SU-DHL-6 (cell line): Measurements from ENCODE around the gene RPS5.
"Not testable (repeated sequence)": the region's sequence is repeated elsewhere in the genome, so short reads cannot be mapped to it uniquely, and the experiment has no call there.

Experiments used
- H2AFZ ChIP-seq: fragments of 200-600 bp; sonication (generic); 2 replicates; pipeline ENCODE4 v1.6.1; 2014; ENCODE audit warnings: low read depth, mild to moderate bottlenecking, moderate library complexity, mixed read lengths, antibody characterized with exemption, low read length; ENCODE audit not compliant: severe bottlenecking
- H3F3A ChIP-seq: fragments of 200-600 bp; shearing (Covaris generic); 2 replicates; pipeline ENCODE4 v1.6.0; 2016; ENCODE audit warnings: antibody characterized with exemption, mild to moderate bottlenecking; ENCODE audit not compliant: insufficient read depth
- H3K27ac ChIP-seq: fragments of 200-600 bp; sonication (generic); 2 replicates; pipeline ENCODE4 v1.5.1; 2016; ENCODE audit warnings: low read depth, mild to moderate bottlenecking, low read length, moderate library complexity, mixed read lengths
- H3K27me3 ChIP-seq: fragments of 200-600 bp; sonication (generic), shearing (Covaris generic); 2 replicates; pipeline ENCODE4 v1.6.0; 2014; ENCODE audit warnings: mild to moderate bottlenecking, low read length
- H3K36me3 ChIP-seq: fragments of 200-600 bp; sonication (generic); 2 replicates; pipeline ENCODE4 v1.6.1; 2014; ENCODE audit warnings: mild to moderate bottlenecking, low read length, mixed read lengths
- H3K4me2 ChIP-seq: fragments of 300-600, 200-600 bp; shearing (Covaris generic), sonication (generic); 2 replicates; pipeline ENCODE4 v1.6.0; 2014; ENCODE audit warnings: low read length, low read depth, mild to moderate bottlenecking; ENCODE audit not compliant: poor library complexity, severe bottlenecking
- H3K4me3 ChIP-seq: fragments of 200-600 bp; sonication (generic); 2 replicates; pipeline ENCODE4 v1.5.1; 2014; ENCODE audit warnings: antibody characterized with exemption, low read length, mild to moderate bottlenecking, mixed read lengths; ENCODE audit not compliant: insufficient read depth, poor library complexity, severe bottlenecking
- H3K79me2 ChIP-seq: fragments of 200-600 bp; sonication (generic); 2 replicates; pipeline ENCODE4 v1.6.1; 2014; ENCODE audit warnings: mild to moderate bottlenecking, low read length, moderate library complexity; ENCODE audit not compliant: insufficient read depth
- H3K9ac ChIP-seq: fragments of 200-600 bp; sonication (generic); 2 replicates; pipeline ENCODE4 v1.7.0; 2014; ENCODE audit warnings: mild to moderate bottlenecking, low read length
- H3K9me2 ChIP-seq: fragments of 200-600 bp; sonication (generic); replicated peaks from 2 replicates; pipeline ENCODE4 v1.6.1; 2014; ENCODE audit warnings: low read length; ENCODE audit not compliant: insufficient read depth
- H3K9me3 ChIP-seq: fragments of 200-600 bp; sonication (generic); 2 replicates; pipeline ENCODE4 v1.6.1; 2014; ENCODE audit warnings: low read length, mixed read lengths; ENCODE audit not compliant: insufficient read depth
- H4K20me1 ChIP-seq: fragments of 200-600 bp; sonication (generic); 2 replicates; pipeline ENCODE4 v1.6.1; 2014; ENCODE audit warnings: low read depth, mild to moderate bottlenecking, antibody characterized with exemption, low read length, moderate library complexity, mixed read lengths
- EZH2phosphoT487 ChIP-seq: fragments of 200-600 bp; sonication (generic), shearing (Covaris generic); conservative IDR thresholded peaks from 2 replicates; pipeline ENCODE4 v1.6.1; 2018; ENCODE audit warnings: mild to moderate bottlenecking, antibody characterized with exemption, low read length, moderate library complexity, mixed read lengths
- TF ChIP-seq, protein P1 (sequence below): fragments of 200-600 bp; sonication (generic); IDR thresholded peaks from one replicate; pipeline ENCODE4 v1.5.1; 2017; ENCODE audit warnings: antibody characterized with exemption, mild to moderate bottlenecking, low read length, moderate library complexity; ENCODE audit not compliant: insufficient read depth, poor library complexity, severe bottlenecking

The RPS5 gene

DNA sequence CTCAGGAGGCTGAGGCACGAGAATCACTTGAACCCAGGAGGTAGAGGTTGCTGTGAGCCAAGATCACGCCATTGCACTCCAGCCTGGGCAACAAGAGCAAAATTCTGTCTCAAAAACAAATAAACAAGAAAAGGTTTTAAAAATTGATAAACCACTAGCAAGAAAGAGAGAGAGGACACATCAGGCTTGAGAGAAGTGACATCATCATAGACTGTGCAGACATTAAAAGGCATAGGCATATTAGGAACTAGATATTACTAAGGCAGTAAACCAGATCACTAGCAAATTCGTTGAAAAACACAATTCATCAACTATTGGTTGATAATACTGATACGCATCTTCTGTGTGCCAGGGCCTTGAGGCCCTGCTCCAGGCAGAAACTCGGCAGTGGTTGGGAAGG, 41.5 kb upstream of the RPS5 start:
- no peak overlapping the region for H3K4me2 ChIP-seq

DNA sequence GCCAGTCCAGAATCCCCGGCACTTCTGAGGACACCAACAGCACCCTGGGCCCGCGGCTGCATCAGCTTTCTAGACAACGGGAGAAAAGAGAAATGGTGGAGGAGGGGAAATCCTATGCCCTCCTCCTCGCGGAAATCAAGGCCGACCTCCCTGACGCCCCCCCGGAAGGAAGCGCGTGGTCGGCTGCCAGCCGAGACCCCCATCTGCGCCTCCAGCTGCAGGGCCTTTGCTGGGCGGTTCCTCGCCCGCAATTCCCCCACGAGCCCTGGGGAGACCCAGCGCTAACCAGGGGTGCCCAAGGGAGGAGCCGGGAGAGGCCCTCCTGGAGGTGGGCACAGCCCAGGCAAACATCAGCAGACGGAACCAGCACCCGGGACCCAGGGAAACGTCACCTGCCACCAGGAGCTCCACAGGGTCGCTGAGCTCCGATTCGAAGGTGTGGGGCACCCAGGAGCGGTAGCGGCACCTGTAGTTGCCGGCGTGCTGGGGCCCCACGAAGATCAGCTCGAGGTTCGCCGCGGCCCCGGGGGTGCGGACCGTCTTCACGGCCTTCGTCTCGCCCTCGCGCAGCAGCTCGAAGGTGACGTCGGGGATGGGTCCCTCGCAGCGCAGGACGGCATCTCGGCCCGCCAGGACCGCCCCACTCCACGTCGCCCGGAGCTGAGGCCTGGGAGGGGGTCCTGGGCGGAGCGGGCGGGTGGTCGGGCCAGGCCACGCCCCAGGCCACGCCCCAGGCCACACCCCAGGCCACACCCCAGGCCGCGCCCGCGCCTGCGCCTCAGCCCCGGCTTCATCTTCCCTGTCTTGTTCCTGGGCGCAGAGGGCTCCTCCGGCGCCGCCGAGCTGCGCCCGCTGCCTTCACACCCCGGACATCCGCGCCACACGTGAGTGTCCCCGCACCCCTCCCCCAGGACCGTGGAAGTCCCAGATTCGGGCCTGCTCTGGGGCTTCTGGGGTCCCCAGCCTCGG, 39.8 kb upstream of the RPS5 start:
- no peaks in the 10 kb centered on the region for H3K79me2 ChIP-seq
- H3K4me2 ChIP-seq = peak overlapping the region; percentile 83
- H3K9ac ChIP-seq = peak overlapping the region; percentile 70
- H3K4me3 ChIP-seq = peak overlapping the region; percentile 96
- H3K27me3 ChIP-seq = no peaks in the 10 kb centered on the region
- no peak overlapping the region for H3K27ac ChIP-seq
- no peaks in the 10 kb centered on the region for H3K36me3 ChIP-seq
- no peak for TF ChIP-seq EZH2phosphoT487
- TF ChIP-seq, protein P1, sequence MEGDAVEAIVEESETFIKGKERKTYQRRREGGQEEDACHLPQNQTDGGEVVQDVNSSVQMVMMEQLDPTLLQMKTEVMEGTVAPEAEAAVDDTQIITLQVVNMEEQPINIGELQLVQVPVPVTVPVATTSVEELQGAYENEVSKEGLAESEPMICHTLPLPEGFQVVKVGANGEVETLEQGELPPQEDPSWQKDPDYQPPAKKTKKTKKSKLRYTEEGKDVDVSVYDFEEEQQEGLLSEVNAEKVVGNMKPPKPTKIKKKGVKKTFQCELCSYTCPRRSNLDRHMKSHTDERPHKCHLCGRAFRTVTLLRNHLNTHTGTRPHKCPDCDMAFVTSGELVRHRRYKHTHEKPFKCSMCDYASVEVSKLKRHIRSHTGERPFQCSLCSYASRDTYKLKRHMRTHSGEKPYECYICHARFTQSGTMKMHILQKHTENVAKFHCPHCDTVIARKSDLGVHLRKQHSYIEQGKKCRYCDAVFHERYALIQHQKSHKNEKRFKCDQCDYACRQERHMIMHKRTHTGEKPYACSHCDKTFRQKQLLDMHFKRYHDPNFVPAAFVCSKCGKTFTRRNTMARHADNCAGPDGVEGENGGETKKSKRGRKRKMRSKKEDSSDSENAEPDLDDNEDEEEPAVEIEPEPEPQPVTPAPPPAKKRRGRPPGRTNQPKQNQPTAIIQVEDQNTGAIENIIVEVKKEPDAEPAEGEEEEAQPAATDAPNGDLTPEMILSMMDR = no peak
- H3K9me2 ChIP-seq = no peaks in the 10 kb centered on the region
- H4K20me1 ChIP-seq = no peaks in the 10 kb centered on the region
- H3F3A ChIP-seq = no peaks in the 10 kb centered on the region
- H3K9me3 ChIP-seq = no peaks in the 10 kb centered on the region
- peak overlapping the region; percentile 87 for H2AFZ ChIP-seq

More for the DNA sequence above, 41.5 kb upstream of the RPS5 start:
- TF ChIP-seq EZH2phosphoT487 = no peak
- TF ChIP-seq, protein P1 = no peak
- H3F3A ChIP-seq = no peaks in the 10 kb centered on the region
- H3K9me2 ChIP-seq = no peaks in the 10 kb centered on the region
- H4K20me1 ChIP-seq = no peaks in the 10 kb centered on the region
- no peaks in the 10 kb centered on the region for H3K36me3 ChIP-seq
- H3K4me3 ChIP-seq = no peak overlapping the region
- no peak overlapping the region for H3K9ac ChIP-seq
- H3K79me2 ChIP-seq = no peaks in the 10 kb centered on the region
- H3K27me3 ChIP-seq = no peaks in the 10 kb centered on the region
- no peak overlapping the region for H3K27ac ChIP-seq
- no peaks in the 10 kb centered on the region for H3K9me3 ChIP-seq
- no peak overlapping the region for H2AFZ ChIP-seq

DNA sequence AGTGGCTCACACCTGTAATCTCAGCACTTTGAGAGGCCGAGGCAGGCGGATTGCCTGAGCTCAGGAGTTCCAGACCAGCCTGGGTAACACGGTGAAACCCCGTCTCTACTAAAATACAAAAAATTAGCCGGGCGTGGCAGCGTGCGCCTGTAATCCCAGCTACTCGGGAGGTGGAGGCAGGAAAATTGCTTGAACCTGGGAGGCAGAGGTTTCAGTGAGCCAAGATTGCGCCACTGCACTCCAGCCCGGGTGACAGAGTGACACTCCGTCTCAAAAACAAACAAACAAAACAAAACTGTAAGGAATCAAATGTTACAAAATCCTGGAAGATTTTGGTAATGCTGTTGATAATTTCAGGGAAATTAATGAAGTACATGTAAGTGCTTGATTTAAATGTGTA, 39.0 kb upstream of the RPS5 start:
- H3K4me3 ChIP-seq = peak overlapping the region; percentile 96
- H3K9ac ChIP-seq = peak overlapping the region; percentile 70
- not testable (repeated sequence) for H3K27me3 ChIP-seq, H3F3A ChIP-seq, H3K27ac ChIP-seq, H3K9me3 ChIP-seq, H3K79me2 ChIP-seq, H3K9me2 ChIP-seq, H4K20me1 ChIP-seq, H3K36me3 ChIP-seq
- peak overlapping the region; percentile 87 for H2AFZ ChIP-seq
- peak overlapping the region; percentile 83 for H3K4me2 ChIP-seq

DNA sequence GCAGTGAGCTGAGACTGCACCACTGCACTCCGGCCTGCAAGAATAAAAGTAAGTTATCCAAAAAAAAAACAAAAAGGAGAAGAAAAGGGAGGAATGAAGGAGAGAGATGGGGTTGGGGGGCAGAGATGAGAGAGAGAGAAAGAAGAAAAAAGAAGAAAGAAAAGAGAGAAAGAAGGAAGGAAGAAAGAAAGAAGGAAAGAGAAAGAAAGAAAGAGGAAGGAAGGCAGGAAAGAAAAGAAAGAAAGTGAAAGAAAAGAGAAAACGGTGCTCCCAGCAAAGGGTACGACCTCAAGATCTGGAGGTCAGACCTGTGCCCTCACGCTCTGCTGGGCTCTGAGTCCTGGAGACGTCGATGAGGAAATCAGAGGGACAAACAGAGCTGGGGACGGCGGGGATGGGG, 37.5 kb upstream of the RPS5 start:
- no peak overlapping the region for H3K27ac ChIP-seq
- no peak overlapping the region for H2AFZ ChIP-seq
- H3K79me2 ChIP-seq = no peaks in the 10 kb centered on the region
- peak overlapping the region; percentile 29 for H3K4me2 ChIP-seq
- H4K20me1 ChIP-seq = no peaks in the 10 kb centered on the region
- H3K27me3 ChIP-seq = no peaks in the 10 kb centered on the region
- no peak overlapping the region for H3K4me3 ChIP-seq
- H3K9me3 ChIP-seq = no peaks in the 10 kb centered on the region
- H3K9me2 ChIP-seq = no peaks in the 10 kb centered on the region
- no peak overlapping the region for H3K9ac ChIP-seq
- no peak for TF ChIP-seq EZH2phosphoT487
- TF ChIP-seq, protein P1 = no peak
- no peaks in the 10 kb centered on the region for H3K36me3 ChIP-seq
- H3F3A ChIP-seq = no peaks in the 10 kb centered on the region
